Activated CD4-positive, alpha-beta T cell treated with anti-CD3 and anti-CD28 coated beads for 48 hours (primary cell): ENCODE data around the gene PROM1.

Source experiments
- DNase-seq: peaks from one replicate; pipeline ENCODE4 v3.0.0-alpha.2; 2020

PROM1 gene

GRCh38 chr4:15976456-15977447 lies 107.1 kb downstream of the PROM1 start:
- no peak for DNase-seq

GRCh38 chr4:15971068-15971801 lies 112.6 kb downstream of the PROM1 start:
- no peak for DNase-seq

- no peak for DNase-seq
These were observed 115.1 kb downstream of the PROM1 start for GRCh38 chr4:15968551-15969300.

GRCh38 chr4:15965325-15965724 lies 118.5 kb downstream of the PROM1 start:
- DNase-seq, result no peak

- DNase-seq, result peak; percentile 11
These were observed 119.7 kb downstream of the PROM1 start for GRCh38 chr4:15964159-15964558.

- DNase-seq, result peak; percentile 71
These were observed 120.2 kb downstream of the PROM1 start for GRCh38 chr4:15963576-15963975.

- DNase-seq, result peak; percentile 76
These were observed 120.8 kb downstream of the PROM1 start, which contains the start of gene FGFBP2 for GRCh38 chr4:15963001-15963451. Gene FGFBP2 (minus strand): TSS chr4:15963175. CDS start chr4:15963129, 46 bp downstream.

GRCh38 chr4:15961781-15962510 lies 121.9 kb downstream of the PROM1 start:
- DNase-seq, result no peak

- peak; percentile 33 for DNase-seq
These were observed 125.3 kb downstream of the PROM1 start for GRCh38 chr4:15958562-15958961.

- DNase-seq, result peak; percentile 92
These were observed 127.5 kb downstream of the PROM1 start for GRCh38 chr4:15956179-15956850.

- DNase-seq, result no peak
These were observed 128.2 kb downstream of the PROM1 start for GRCh38 chr4:15955670-15956069.

GRCh38 chr4:15953625-15954024 lies 130.2 kb downstream of the PROM1 start:
- no peak for DNase-seq

- DNase-seq, result no peak
These were observed 132.0 kb downstream of the PROM1 start for GRCh38 chr4:15951781-15952180.

GRCh38 chr4:15948826-15949225 lies 135.0 kb downstream of the PROM1 start:
- DNase-seq, result no peak

- no peak for DNase-seq
These were observed 136.1 kb downstream of the PROM1 start for GRCh38 chr4:15947684-15948083.

- DNase-seq, result no peak
These were observed 138.3 kb downstream of the PROM1 start for GRCh38 chr4:15945516-15945915.

- DNase-seq, result no peak
These were observed 138.9 kb downstream of the PROM1 start for GRCh38 chr4:15944895-15945294.

- no peak for DNase-seq
These were observed 141.5 kb downstream of the PROM1 start for GRCh38 chr4:15942283-15942682.

- no peak for DNase-seq
These were observed 145.2 kb downstream of the PROM1 start, which contains the start of gene FGFBP1 for GRCh38 chr4:15938640-15939039. Gene FGFBP1 (minus strand): TSS chr4:15938740. CDS start chr4:15936632, 2,108 bp downstream.

- DNase-seq, result no peak
These were observed 145.6 kb downstream of the PROM1 start for GRCh38 chr4:15938182-15938581.

GRCh38 chr4:15936495-15936894 lies 147.3 kb downstream of the PROM1 start:
- no peak for DNase-seq
